ENCODE results near the gene CCDC88B. TPM values are rescaled to one million over a fixed set of nuclear protein-coding genes. Genes with fewer than 3 reads are reported as not detected.

Gene CCDC88B
- total and polyA plus RNA-seq, 9 of the 15 experiments (the other 6 are each of a cell fraction or from before 2014, with no cell fraction given), result 0.13 to 18.1 (median 7.9) TPM

- TF ChIP-seq ZNF707 (CRISPR knock-in tag; conservative IDR thresholded peaks at IDR 0.05) (no peak), MBD2 (IDR thresholded peaks at IDR 0.05; ENCODE audit: borderline replicate concordance, low read depth) (peak; percentile 50; the same call in 1 of the 2 replicates), CREM (IDR thresholded peaks at IDR 0.05; ENCODE audit: low read depth) (peak; percentile 62), HNRNPUL1 (IDR thresholded peaks at IDR 0.05; ENCODE audit: low read length) (no peak), NCOR1 (IDR thresholded peaks at IDR 0.05) (no peak), NFIC (IDR thresholded peaks at IDR 0.05) (peak; percentile 48), MGA (IDR thresholded peaks at IDR 0.05) (no peak), TCF7 (IDR thresholded peaks at IDR 0.05; ENCODE audit: borderline replicate concordance) (peak; percentile 18; the same call in 1 of the 2 replicates), MTA3 (IDR thresholded peaks at IDR 0.05; ENCODE audit: borderline replicate concordance) (peak; percentile 84), MIER1 (IDR thresholded peaks at IDR 0.05; ENCODE audit: low read depth) (peak; percentile 70; the same call in 1 of the 2 replicates), XRCC3 (IDR thresholded peaks at IDR 0.05) (no peak)
Measured at GRCh38 chr11:64317961-64318765, 21.8 kb upstream of the CCDC88B start, which contains the start of gene PRDX5 (continued).
